ENCODE data around the gene LZTS2. TPM values are rescaled to one million over a fixed set of nuclear protein-coding genes. Genes with fewer than 3 reads are reported as not detected.

Gene LZTS2
- total RNA-seq, 1 donor from 2014 or later, result 39.1 TPM

DNA sequence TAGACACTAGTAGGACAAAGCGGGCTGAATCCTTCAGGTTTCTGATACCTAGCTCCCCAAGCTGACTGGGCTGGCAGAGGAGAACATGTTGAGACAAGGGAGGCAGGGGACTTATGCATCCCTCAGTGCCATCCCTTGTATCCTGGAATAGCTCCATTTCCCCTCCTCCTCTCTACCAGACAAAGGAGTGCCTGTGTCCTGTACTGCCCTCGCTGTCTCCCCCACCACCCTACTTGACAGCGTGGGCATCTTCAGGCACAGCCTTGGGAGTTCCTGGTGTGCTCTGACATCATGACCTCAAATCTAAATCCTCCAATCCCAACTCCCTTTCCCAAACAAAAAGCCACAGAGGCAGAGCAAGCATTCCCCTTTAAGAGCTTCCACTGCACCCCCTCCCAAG lies 40.5 kb downstream of the LZTS2 start:
- intact Hi-C loops (cut with DNase I), result no loop called here
- DNase-seq (no peak), ATAC-seq (ENCODE audit: poor library complexity) (no peak)

DNA sequence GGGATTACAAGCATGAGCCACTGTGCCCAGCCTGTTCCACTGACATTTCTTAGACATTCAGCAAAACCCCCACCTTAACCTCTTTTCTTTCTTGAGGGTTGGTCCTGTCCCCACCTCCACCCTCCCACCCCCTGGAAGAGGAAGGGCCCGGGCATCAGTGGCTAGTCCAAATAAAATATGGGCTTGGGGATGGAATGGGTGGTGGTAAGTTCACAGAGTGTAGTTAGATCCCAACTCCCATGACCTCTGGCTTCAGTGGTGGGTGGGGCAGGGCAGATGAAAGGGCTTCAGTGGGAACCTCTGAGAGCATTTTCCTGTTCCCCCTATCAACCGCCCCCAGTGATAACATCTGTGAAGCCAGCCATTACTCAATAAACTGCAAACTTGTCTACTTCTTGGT lies 41.2 kb downstream of the LZTS2 start:
- DNase-seq, result no peak
- ATAC-seq (ENCODE audit: poor library complexity), result no peak
- intact Hi-C loops (cut with DNase I), result no loop called here

DNA sequence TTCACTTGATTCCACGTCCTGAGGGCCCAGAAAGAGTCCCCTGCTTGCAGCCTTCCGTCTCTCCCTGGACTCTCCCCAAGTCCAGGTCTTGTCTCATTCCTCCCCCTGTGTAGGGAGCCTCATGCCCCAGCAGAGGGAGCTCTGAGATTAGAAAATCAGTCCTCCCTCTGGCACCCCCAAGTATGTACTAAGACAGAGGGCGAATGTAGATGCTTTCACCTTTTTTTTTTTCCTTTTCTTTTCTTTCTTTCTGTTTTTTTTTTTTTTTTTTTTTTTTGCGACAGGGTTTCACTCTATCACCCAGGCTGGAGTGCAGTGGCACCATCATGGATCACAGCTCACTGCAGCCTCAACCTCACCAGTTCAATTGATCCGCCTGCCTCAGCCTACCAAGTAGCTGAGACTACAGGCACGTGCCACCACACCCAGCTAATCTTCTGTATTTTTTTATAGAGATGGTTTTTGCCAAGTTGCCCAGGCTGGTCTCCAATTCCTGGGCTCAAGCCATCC lies 41.7 kb downstream of the LZTS2 start:
- peak; percentile 85 for ATAC-seq (ENCODE audit: poor library complexity)
- intact Hi-C loops (cut with DNase I), result no loop called here
- DNase-seq, result peak; percentile 83

DNA sequence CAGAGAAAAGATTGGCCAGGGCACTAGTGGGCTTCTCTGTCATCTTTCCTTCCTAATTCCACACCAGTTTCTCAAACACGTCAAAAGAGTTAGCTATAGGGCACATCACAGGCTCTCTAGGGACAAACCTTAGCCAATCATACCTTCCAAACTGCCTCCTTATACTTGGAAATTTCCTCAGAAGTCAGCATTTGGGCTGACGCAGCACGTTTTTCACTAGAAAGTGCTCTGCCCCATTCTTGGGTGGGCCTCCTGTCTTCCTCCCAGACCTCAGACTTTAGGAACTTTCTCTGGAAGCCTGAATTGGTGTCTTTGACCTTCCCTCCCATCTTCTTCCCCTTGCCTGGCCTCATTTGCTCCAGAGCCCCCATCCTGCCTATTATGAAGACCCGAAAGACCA lies 42.5 kb downstream of the LZTS2 start:
- no peak for ATAC-seq (ENCODE audit: poor library complexity)
- DNase-seq, result no peak
- intact Hi-C loops (cut with DNase I), result no loop called here

DNA sequence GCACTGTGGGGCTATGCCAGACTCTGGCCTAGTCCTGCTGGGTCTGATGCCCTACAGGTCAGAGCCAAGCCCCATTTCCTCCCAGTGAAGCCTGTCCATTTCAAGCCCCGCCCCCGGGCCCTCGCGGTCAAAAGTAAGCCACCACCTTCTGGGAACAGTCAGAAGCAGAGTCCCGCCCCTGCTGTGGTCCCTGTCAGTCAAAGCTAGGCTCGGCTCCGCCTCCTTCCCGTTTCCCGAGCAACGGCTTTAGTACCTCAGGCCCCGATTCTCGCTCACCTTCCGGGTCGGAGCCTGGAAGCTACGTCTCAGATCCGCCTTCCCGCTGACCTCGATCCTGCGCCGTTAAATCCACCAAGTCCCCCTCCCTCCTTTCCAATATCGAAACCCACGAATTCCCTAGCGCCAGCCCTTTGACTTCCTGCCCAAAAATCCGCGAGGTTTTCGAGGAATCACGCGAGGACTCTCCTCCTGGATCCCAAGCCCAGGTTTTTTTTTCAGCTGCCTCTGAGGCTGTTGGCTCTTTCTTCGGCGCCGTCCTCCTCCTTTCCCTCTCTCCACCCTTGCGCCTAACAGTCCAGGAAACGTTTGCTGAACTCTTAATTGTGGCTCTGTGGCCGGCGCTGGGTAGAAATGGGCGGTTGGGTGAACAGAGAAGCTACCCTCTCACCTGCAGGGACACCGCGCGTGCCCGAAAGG lies 43.2 kb downstream of the LZTS2 start:
- DNase-seq (peak; percentile 98), ATAC-seq (ENCODE audit: poor library complexity) (peak; percentile 95)
- intact Hi-C loops (cut with DNase I), result no loop called here

DNA sequence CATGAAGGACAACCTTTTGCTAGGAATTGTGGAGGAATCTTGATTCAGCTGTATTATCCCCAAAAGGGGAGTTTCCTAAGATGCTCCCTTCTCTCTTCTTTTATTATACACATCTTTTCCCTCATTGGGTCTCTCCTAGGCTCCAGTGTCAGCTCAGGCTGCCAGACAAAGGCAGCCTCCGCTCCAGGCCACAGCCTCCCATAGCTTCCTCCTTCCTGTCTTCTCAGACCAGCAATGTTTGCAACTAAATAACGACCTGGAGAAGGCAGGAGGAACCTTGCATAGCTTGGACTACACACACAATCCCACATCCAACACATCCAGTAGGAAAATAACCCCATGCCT lies 43.7 kb downstream of the LZTS2 start:
- DNase-seq (no peak), ATAC-seq (ENCODE audit: poor library complexity) (no peak)
- intact Hi-C loops (cut with DNase I), result no loop called here

DNA sequence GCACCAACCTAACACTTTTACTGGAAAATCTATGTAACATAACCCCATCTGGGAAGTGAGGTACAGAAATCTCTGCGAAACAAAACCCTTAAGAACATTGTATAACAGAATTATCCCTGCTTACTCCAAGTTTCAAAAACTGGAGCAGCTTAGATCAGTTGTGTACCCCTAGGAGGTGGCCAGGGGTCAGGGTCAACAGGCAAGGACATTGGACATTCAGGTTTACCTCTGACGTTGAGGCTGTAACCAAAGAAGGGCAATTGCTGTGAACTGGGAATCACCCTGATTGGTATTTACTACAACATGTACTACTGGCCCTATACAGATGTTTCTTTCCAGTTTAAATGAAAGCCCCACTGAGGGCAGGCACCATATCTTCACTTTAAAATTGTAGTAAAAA lies 44.5 kb downstream of the LZTS2 start:
- no peak for ATAC-seq (ENCODE audit: poor library complexity)
- intact Hi-C loops (cut with DNase I), result no loop called here
- no peak for DNase-seq

DNA sequence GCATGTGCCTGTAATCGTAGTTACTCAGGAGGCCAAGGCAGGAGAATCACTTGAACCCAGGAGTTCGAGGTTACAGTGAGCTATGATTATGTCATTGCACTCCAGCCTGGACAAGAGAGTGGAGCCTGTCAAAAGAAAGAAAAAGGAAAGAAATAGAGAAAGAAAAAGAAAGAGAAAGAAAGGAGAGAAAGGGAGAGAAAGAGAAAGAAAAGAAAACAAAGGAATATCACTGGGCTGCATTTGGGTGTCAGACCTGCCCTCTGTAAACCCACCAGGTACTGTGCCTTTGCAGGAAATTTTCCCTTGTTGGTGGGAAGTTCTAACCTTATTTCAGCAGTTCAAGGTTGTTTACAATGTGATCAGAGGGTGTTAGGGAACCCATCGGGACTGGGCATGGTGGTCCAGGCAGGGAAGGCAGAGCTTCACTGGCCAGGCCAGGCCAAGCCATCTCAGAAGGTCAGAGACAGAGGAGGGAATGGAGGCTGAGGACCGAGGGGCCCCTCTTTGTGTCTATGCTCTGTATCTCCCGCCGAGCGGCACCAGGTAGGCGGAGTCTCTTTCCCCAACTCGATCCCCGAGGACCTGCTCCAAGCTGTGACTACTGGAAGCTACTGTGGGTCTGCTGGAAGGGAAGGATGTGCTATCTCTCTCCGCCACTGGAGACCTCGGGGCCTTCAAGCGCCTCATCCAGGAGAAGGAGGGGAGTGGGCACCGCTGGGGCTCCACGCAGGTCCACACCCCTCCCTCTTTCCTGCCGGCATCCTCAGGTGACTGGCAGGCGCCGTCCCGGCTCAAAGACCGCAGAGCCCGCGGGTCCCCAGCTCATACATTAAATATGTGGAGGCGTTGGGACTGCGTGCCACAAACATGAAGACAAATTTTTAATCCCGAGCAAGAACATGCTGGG lies 47.0 kb downstream of the LZTS2 start:
- no peak for DNase-seq
- ATAC-seq (ENCODE audit: poor library complexity), result no peak
- intact Hi-C loops (cut with DNase I), result no loop called here

DNA sequence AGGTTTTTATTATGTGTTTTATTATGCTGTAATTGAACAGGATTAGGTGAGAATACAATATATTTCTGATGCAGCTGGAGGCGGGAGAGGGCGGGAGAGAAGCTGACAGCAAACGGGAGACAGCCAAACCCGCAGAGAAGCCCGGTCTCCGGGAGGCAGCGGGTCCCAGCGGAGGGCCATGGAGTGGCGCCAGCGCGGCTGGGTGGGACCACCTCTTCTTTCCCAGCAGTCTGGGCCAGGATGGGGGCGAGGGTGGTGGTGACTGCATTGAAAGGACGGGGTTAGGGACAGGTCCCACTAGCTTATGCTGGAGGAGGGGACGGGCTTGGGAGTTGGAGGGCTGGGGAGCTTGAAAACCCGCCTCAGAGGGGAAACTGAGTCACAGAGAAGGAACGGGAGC lies 47.7 kb downstream of the LZTS2 start:
- no peak for DNase-seq
- intact Hi-C loops (cut with DNase I), result no loop called here
- ATAC-seq (ENCODE audit: poor library complexity), result no peak

DNA sequence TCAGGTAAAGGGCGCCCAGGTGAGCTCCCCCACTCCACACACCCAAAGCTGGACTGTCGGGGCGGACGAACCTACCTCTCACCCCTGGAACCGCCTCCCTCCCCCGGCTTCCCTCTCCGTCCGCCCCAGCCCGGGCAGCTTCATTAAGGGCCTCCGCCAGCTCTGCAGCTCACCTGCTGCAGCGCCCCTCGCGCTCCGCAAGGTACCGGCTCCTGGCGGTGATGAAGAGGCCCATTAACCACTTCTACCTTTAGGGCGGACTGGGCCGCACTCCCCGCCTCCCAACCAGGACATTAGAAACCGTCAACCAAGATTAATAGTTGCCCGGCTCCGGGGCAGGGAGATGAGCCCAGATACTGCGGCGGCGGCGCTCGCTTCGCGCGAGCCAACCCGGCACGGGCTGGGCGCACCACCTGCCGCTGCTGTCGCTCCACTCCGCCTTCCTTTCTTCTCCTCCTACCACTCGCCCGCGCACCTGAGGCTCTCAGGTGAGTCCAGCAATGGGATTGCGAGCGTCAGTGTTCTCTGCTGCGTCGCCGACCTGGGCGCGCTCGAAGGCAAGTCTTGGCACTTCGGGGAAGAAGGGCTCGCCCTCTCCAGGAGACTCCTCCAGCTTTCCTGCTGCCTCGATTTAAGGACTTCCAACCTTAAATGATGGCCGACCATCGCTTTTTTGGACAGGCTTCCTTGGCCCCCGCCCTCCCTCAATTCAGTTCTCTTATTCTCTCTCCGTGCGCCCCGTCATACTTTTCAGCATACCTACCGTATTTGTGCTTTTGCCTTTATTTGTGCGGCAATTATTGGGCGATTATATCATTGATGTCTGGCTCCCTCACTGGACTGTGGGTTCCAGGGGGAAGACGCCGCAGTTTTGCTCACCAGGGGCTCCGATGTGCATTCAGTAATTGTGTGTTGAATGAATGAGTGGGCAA lies 48.6 kb downstream of the LZTS2 start:
- no peak for ATAC-seq (ENCODE audit: poor library complexity)
- intact Hi-C loops (cut with DNase I), result no loop called here
- DNase-seq, result no peak

DNA sequence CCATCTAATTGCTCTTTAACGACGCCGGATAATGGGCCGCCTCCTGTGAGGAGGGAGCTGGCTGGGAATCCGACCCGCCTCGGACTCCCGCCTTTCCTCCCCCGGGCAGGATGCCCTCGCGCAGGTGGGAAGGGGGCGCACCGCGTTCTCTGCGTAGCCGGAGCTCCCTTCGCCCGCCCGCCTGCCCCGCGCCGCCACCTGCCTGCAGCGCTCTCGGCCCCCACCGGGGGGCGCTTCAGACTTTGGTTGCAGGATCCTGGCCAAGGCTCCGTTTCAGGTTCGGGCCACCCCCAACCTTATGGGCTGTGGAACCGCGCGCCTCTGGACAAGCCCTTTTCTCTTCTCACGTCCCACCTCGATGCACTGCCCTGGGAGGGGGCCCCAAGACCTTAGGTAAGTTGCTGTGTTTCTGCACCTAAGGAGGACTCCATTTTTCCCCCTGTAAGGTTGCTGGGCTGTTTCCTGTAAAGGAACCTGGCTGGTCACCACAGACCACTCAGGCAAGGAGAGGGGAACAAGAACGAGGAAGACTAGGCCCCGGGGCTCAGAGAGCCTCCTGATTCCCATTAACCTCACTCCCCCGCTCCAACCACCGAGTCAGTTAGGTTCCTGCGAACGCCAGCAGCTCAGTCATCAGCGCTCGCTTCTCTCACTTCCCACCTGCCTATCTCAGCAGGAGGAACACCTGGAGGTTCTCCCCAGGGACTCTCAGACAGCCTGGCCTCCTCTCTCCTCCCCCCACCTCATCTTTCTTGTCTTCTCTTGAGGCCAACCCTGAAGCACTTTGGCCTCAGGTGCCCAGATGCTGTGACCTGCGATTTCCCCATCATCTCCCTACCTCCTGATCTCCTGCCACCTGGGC lies 50.8 kb downstream of the LZTS2 start:
- peak; percentile 80 for DNase-seq
- ATAC-seq (ENCODE audit: poor library complexity), result peak; percentile 79
- intact Hi-C loops (cut with DNase I), result no loop called here

DNA sequence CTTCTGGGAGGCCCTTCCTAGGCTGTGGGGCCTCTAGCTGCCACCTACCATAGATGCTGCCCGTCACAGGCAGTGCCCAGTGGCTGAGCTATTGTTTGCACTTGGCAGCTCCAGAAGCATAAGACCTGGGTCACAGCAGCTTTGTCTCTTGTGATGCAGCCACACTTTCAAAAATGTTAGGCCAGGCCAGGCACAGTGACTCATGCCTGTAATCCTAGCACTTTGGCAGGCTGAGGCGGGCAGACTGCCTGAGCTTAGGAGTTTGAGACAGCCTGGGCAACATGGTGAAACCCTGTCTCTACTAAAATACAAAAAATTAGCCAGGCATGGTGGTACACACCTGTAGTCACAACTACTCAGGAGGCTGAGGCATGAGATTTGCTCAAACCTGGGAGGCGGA lies 52.7 kb downstream of the LZTS2 start:
- no peak for DNase-seq
- intact Hi-C loops (cut with DNase I), result no loop called here
- ATAC-seq (ENCODE audit: poor library complexity), result no peak

DNA sequence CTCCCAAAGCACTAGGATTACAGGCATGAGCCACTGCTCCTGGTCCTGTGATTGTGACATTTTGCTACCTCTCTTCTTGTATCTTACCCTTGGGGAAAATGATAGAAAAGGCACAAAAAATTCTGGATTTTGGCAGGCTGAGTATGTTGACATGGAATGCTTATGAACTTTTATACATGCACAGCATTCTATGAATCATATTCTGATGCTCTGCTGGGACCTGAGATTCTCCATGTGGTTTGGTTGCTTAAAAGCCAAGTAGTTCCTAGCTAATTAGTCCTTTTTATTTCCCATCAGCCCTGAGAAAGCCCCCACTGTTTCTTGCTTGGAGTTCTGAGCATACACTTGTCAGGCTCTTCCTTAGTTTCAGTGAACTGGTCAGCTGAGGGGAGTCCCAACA lies 53.9 kb downstream of the LZTS2 start:
- DNase-seq (no peak), ATAC-seq (ENCODE audit: poor library complexity) (no peak)
- intact Hi-C loops (cut with DNase I), result no loop called here

DNA sequence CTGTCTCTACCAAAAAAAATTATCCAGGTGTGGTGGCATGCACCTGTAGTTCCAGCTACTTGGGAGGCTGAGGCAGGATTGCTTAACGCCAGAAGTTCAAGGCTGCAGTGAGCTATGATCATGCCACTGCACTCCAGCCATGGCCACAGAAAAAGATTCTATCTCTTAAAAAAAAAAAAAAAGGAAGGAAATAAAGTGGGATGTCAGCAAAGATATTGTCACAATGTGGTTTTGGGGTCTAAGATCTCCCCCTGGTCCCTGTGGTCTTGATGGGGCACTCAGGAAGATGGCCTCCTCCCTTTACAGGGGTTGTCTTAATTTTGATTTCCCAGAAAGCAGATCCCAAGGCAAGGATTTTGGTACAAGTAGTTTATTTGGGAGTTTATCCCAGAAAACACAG lies 54.7 kb downstream of the LZTS2 start:
- intact Hi-C loops (cut with DNase I), result no loop called here
- ATAC-seq (ENCODE audit: poor library complexity) (no peak), DNase-seq (no peak)

DNA sequence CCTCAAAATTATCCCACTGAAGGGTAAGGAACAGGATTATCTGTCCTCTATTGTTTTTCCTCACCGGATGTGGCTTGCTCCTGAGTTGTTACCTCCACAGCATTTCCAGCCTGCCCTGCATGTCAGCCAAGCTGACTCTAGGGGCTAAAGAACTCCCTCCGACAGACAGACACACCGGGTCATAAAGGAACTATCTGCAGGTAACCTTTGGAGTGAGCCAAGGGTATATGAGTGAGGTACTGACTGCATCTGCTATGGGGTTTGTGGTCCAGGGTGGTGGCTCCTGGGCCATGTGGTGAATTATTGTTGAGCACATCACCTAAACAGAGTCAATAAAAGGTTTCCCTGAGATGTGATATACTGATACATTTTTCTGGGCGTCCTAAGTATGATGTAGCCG lies 55.3 kb downstream of the LZTS2 start:
- ATAC-seq (ENCODE audit: poor library complexity) (no peak), DNase-seq (no peak)
- intact Hi-C loops (cut with DNase I), result no loop called here

DNA sequence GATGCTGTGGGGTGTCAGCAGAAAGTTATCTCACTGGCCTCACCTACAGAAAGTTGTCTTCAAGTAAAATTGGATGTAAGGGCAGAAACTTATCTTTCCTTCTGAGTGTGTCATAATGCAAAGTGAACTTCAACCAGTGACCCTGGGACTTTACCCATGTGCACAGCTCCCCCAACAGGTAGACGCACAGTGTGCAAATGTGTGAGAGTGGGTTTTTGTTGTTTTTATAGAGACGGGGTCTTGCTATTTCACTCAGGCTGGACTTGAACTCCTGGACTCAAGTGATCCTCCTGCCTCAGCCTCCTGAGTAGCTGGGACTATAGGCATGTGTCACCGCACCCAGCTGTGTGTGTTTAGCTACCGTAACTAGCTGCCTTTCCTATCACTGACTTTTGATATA lies 55.8 kb downstream of the LZTS2 start:
- ATAC-seq (ENCODE audit: poor library complexity) (no peak), DNase-seq (no peak)
- intact Hi-C loops (cut with DNase I), result no loop called here

DNA sequence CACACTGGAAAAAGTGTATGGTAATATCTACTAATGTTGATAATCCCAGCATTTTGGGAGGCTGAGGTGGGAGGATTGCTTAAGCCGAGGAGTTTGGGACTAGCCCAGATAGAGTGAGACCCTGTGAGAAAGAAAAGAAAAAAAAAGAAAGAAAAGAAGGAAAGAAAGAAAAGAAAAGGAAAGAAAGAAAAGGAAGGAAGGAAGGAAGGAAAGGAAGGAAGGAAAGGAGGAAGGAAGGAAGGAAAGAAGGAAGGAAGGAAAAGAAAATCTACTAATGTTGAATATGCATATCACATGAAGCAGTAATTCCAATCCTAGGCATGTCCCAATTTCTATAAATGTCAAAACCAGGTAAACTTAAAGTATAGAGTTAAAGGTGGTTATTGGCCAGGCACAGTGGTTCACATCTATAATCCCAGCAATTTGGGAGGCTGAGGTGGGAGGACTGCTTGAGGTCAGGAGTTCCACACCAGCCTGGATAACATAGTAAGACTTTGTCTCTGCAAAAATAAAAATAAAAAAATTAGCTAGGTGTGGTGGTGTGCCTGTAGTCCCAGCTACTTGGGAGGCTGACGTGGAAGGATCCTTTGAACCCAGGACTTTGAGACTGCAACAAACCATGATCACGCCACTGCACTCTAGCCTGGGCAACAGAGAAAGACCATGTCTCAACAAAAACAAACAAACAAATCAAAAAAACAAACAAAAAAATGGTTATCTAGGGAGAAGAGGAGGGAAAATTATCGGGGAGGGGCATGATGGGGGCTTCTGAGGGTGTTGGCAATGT lies 57.0 kb downstream of the LZTS2 start:
- ATAC-seq (ENCODE audit: poor library complexity), result no peak
- intact Hi-C loops (cut with DNase I), result no loop called here
- no peak for DNase-seq
